ENCODE results near the gene CTAGE9.

The CTAGE9 gene

GRCh38 chr6:131696956-131697355 lies 13.9 kb downstream of the CTAGE9 start:
- H3K4me1 ChIP-seq (ENCODE audit: control insufficient read depth in 2 of 2, insufficient read depth in 2 of 2, low read length in 2 of 2): no peaks in the 10 kb centered on the region
- H3K36me3 ChIP-seq (ENCODE audit: control insufficient read depth in 2 of 2, insufficient read depth in 2 of 2, low read length in 2 of 2): peaks cover 0 to 3% of the 10 kb centered on the region in 2 donors
- no peak overlapping the region for H3K9ac ChIP-seq (ENCODE audit: low read depth in 1 of 2, low read length in 2 of 2)
- no peaks in the 10 kb centered on the region for H3K9me3 ChIP-seq (ENCODE audit: control insufficient read depth in 2 of 2, low read length in 2 of 2)
- H3K27ac ChIP-seq (ENCODE audit: low read depth in 2 of 2, low read length in 2 of 2): no peak overlapping the region
- no peak overlapping the region for H3K4me3 ChIP-seq (ENCODE audit: low read length in 2 of 2)
- H3K27me3 ChIP-seq (ENCODE audit: control insufficient read depth in 2 of 2, insufficient read depth in 2 of 2, low read length in 2 of 2): no peaks in the 10 kb centered on the region

- no peak overlapping the region for H3K4me3 ChIP-seq (ENCODE audit: low read length in 2 of 2)
- no peak overlapping the region for H3K27ac ChIP-seq (ENCODE audit: low read depth in 2 of 2, low read length in 2 of 2)
- H3K27me3 ChIP-seq (ENCODE audit: control insufficient read depth in 2 of 2, insufficient read depth in 2 of 2, low read length in 2 of 2): no peaks in the 10 kb centered on the region
- no peaks in the 10 kb centered on the region for H3K9me3 ChIP-seq (ENCODE audit: control insufficient read depth in 2 of 2, low read length in 2 of 2)
- peaks cover 0 to 3% of the 10 kb centered on the region in 2 donors for H3K36me3 ChIP-seq (ENCODE audit: control insufficient read depth in 2 of 2, insufficient read depth in 2 of 2, low read length in 2 of 2)
- H3K9ac ChIP-seq (ENCODE audit: low read depth in 1 of 2, low read length in 2 of 2): no peak overlapping the region
- H3K4me1 ChIP-seq (ENCODE audit: control insufficient read depth in 2 of 2, insufficient read depth in 2 of 2, low read length in 2 of 2): no peaks in the 10 kb centered on the region
These were observed 15.9 kb downstream of the CTAGE9 start for GRCh38 chr6:131694832-131695426.

- Histone ChIP-seq H3K4me3 (ENCODE audit: low read length in 2 of 2) (no peak overlapping the region), H3K9ac (ENCODE audit: low read depth in 1 of 2, low read length in 2 of 2) (no peak overlapping the region), H3K4me1 (ENCODE audit: control insufficient read depth in 2 of 2, insufficient read depth in 2 of 2, low read length in 2 of 2) (no peaks in the 10 kb centered on the region), H3K27me3 (ENCODE audit: control insufficient read depth in 2 of 2, insufficient read depth in 2 of 2, low read length in 2 of 2) (no peaks in the 10 kb centered on the region), H3K27ac (ENCODE audit: low read depth in 2 of 2, low read length in 2 of 2) (no peak overlapping the region), H3K36me3 (ENCODE audit: control insufficient read depth in 2 of 2, insufficient read depth in 2 of 2, low read length in 2 of 2) (peaks cover 0 to 3% of the 10 kb centered on the region in 2 donors), H3K9me3 (ENCODE audit: control insufficient read depth in 2 of 2, low read length in 2 of 2) (no peaks in the 10 kb centered on the region)
These were observed 17.4 kb downstream of the CTAGE9 start for GRCh38 chr6:131693384-131693783.

- Histone ChIP-seq H3K27me3 (ENCODE audit: control insufficient read depth in 2 of 2, insufficient read depth in 2 of 2, low read length in 2 of 2) (no peaks in the 10 kb centered on the region), H3K27ac (ENCODE audit: low read depth in 2 of 2, low read length in 2 of 2) (no peak overlapping the region), H3K4me3 (ENCODE audit: low read length in 2 of 2) (no peak overlapping the region), H3K9ac (ENCODE audit: low read depth in 1 of 2, low read length in 2 of 2) (no peak overlapping the region), H3K4me1 (ENCODE audit: control insufficient read depth in 2 of 2, insufficient read depth in 2 of 2, low read length in 2 of 2) (no peaks in the 10 kb centered on the region), H3K9me3 (ENCODE audit: control insufficient read depth in 2 of 2, low read length in 2 of 2) (no peaks in the 10 kb centered on the region), H3K36me3 (ENCODE audit: control insufficient read depth in 2 of 2, insufficient read depth in 2 of 2, low read length in 2 of 2) (peaks cover 0 to 2% of the 10 kb centered on the region in 2 donors)
These were observed 18.2 kb downstream of the CTAGE9 start for GRCh38 chr6:131692589-131692988.

- Histone ChIP-seq H3K4me1 (ENCODE audit: control insufficient read depth in 2 of 2, insufficient read depth in 2 of 2, low read length in 2 of 2) (no peaks in the 10 kb centered on the region), H3K4me3 (ENCODE audit: low read length in 2 of 2) (no peak overlapping the region), H3K9me3 (ENCODE audit: control insufficient read depth in 2 of 2, low read length in 2 of 2) (no peaks in the 10 kb centered on the region), H3K9ac (ENCODE audit: low read depth in 1 of 2, low read length in 2 of 2) (no peak overlapping the region), H3K27ac (ENCODE audit: low read depth in 2 of 2, low read length in 2 of 2) (no peak overlapping the region), H3K27me3 (ENCODE audit: control insufficient read depth in 2 of 2, insufficient read depth in 2 of 2, low read length in 2 of 2) (no peaks in the 10 kb centered on the region), H3K36me3 (ENCODE audit: control insufficient read depth in 2 of 2, insufficient read depth in 2 of 2, low read length in 2 of 2) (no peaks in the 10 kb centered on the region)
These were observed 18.8 kb downstream of the CTAGE9 start for GRCh38 chr6:131692031-131692430.

- no peak overlapping the region for H3K27ac ChIP-seq (ENCODE audit: low read depth in 2 of 2, low read length in 2 of 2)
- H3K36me3 ChIP-seq (ENCODE audit: control insufficient read depth in 2 of 2, insufficient read depth in 2 of 2, low read length in 2 of 2): no peaks in the 10 kb centered on the region
- no peak overlapping the region for H3K9ac ChIP-seq (ENCODE audit: low read depth in 1 of 2, low read length in 2 of 2)
- no peak overlapping the region for H3K4me3 ChIP-seq (ENCODE audit: low read length in 2 of 2)
- no peaks in the 10 kb centered on the region for H3K27me3 ChIP-seq (ENCODE audit: control insufficient read depth in 2 of 2, insufficient read depth in 2 of 2, low read length in 2 of 2)
- H3K4me1 ChIP-seq (ENCODE audit: control insufficient read depth in 2 of 2, insufficient read depth in 2 of 2, low read length in 2 of 2): no peaks in the 10 kb centered on the region
- no peaks in the 10 kb centered on the region for H3K9me3 ChIP-seq (ENCODE audit: control insufficient read depth in 2 of 2, low read length in 2 of 2)
These were observed 22.5 kb downstream of the CTAGE9 start for GRCh38 chr6:131688286-131688685.

- Histone ChIP-seq H3K9ac (ENCODE audit: low read depth in 1 of 2, low read length in 2 of 2) (no peak overlapping the region), H3K27ac (ENCODE audit: low read depth in 2 of 2, low read length in 2 of 2) (no peak overlapping the region), H3K4me3 (ENCODE audit: low read length in 2 of 2) (no peak overlapping the region), H3K9me3 (ENCODE audit: control insufficient read depth in 2 of 2, low read length in 2 of 2) (no peaks in the 10 kb centered on the region), H3K36me3 (ENCODE audit: control insufficient read depth in 2 of 2, insufficient read depth in 2 of 2, low read length in 2 of 2) (no peaks in the 10 kb centered on the region), H3K4me1 (ENCODE audit: control insufficient read depth in 2 of 2, insufficient read depth in 2 of 2, low read length in 2 of 2) (no peaks in the 10 kb centered on the region), H3K27me3 (ENCODE audit: control insufficient read depth in 2 of 2, insufficient read depth in 2 of 2, low read length in 2 of 2) (no peaks in the 10 kb centered on the region)
These were observed 23.8 kb downstream of the CTAGE9 start for GRCh38 chr6:131687022-131687421.

- H3K9me3 ChIP-seq (ENCODE audit: control insufficient read depth in 2 of 2, low read length in 2 of 2): no peaks in the 10 kb centered on the region
- H3K36me3 ChIP-seq (ENCODE audit: control insufficient read depth in 2 of 2, insufficient read depth in 2 of 2, low read length in 2 of 2): no peaks in the 10 kb centered on the region
- H3K4me3 ChIP-seq (ENCODE audit: low read length in 2 of 2): no peak overlapping the region
These were observed 25.5 kb downstream of the CTAGE9 start for GRCh38 chr6:131685266-131685780.

GRCh38 chr6:131683479-131683878 lies 27.3 kb downstream of the CTAGE9 start:
- no peaks in the 10 kb centered on the region for H3K9me3 ChIP-seq (ENCODE audit: control insufficient read depth in 2 of 2, low read length in 2 of 2)
- H3K4me1 ChIP-seq (ENCODE audit: control insufficient read depth in 2 of 2, insufficient read depth in 2 of 2, low read length in 2 of 2): no peaks in the 10 kb centered on the region
- no peak overlapping the region for H3K4me3 ChIP-seq (ENCODE audit: low read length in 2 of 2)
- H3K27me3 ChIP-seq (ENCODE audit: control insufficient read depth in 2 of 2, insufficient read depth in 2 of 2, low read length in 2 of 2): no peaks in the 10 kb centered on the region
- no peak overlapping the region for H3K9ac ChIP-seq (ENCODE audit: low read depth in 1 of 2, low read length in 2 of 2)
- no peaks in the 10 kb centered on the region for H3K36me3 ChIP-seq (ENCODE audit: control insufficient read depth in 2 of 2, insufficient read depth in 2 of 2, low read length in 2 of 2)
- no peak overlapping the region for H3K27ac ChIP-seq (ENCODE audit: low read depth in 2 of 2, low read length in 2 of 2)

More at GRCh38 chr6:131685266-131685780, 25.5 kb downstream of the CTAGE9 start:
- Histone ChIP-seq H3K27ac (ENCODE audit: low read depth in 2 of 2, low read length in 2 of 2) (no peak overlapping the region), H3K4me1 (ENCODE audit: control insufficient read depth in 2 of 2, insufficient read depth in 2 of 2, low read length in 2 of 2) (no peaks in the 10 kb centered on the region), H3K9ac (ENCODE audit: low read depth in 1 of 2, low read length in 2 of 2) (no peak overlapping the region), H3K27me3 (ENCODE audit: control insufficient read depth in 2 of 2, insufficient read depth in 2 of 2, low read length in 2 of 2) (no peaks in the 10 kb centered on the region)

- Histone ChIP-seq H3K27ac (ENCODE audit: low read depth in 2 of 2, low read length in 2 of 2) (no peak overlapping the region), H3K4me1 (ENCODE audit: control insufficient read depth in 2 of 2, insufficient read depth in 2 of 2, low read length in 2 of 2) (no peaks in the 10 kb centered on the region), H3K4me3 (ENCODE audit: low read length in 2 of 2) (no peak overlapping the region), H3K36me3 (ENCODE audit: control insufficient read depth in 2 of 2, insufficient read depth in 2 of 2, low read length in 2 of 2) (no peaks in the 10 kb centered on the region), H3K9ac (ENCODE audit: low read depth in 1 of 2, low read length in 2 of 2) (no peak overlapping the region), H3K9me3 (ENCODE audit: control insufficient read depth in 2 of 2, low read length in 2 of 2) (no peaks in the 10 kb centered on the region), H3K27me3 (ENCODE audit: control insufficient read depth in 2 of 2, insufficient read depth in 2 of 2, low read length in 2 of 2) (no peaks in the 10 kb centered on the region)
These were observed 28.4 kb downstream of the CTAGE9 start for GRCh38 chr6:131682442-131682841.

All from mucosa of rectum (tissue), 2 donors.